Measurements from ENCODE around the gene DIS3L.
"Not testable (repeated sequence)": the region's sequence is repeated elsewhere in the genome, so short reads cannot be mapped to it uniquely, and the experiment has no call there.

Gene DIS3L

GRCh38 chr15:66293419-66294156 is at the start of gene DIS3L:
DIS3L (plus strand) TSS chr15:66293568; CDS start chr15:66293597, 29 bp downstream.
- peaks cover 51% of the 10 kb centered on the region for H3K4me1 ChIP-seq
- peak; percentile 69 to 80 for DNase-seq (ENCODE audit: low spot score in 2 of 2)

GRCh38 chr15:66245832-66246231 is 47.5 kb upstream of the DIS3L start:
- H3K4me1 ChIP-seq; H3K9me3 ChIP-seq; H3K36me3 ChIP-seq (replicated peaks); H3K4me3 ChIP-seq; in situ Hi-C loops (cut with MboI; ENCODE audit: low sequenced_read_pairs); DNase-seq (ENCODE audit: low spot score in 2 of 2): not testable (repeated sequence)
- H3K27me3 ChIP-seq (ENCODE audit: low read depth) = peaks cover 51% of the 10 kb centered on the region

More at GRCh38 chr15:66293419-66294156, at the start of gene DIS3L:
- Histone ChIP-seq H3K27me3 (ENCODE audit: low read depth) (no peaks in the 10 kb centered on the region), H3K9me3 (no peaks in the 10 kb centered on the region), H3K36me3 (replicated peaks) (no peaks in the 10 kb centered on the region), H3K4me3 (peak within 1 kb of the TSS; percentile 40)
- in situ Hi-C loops (cut with MboI; ENCODE audit: low sequenced_read_pairs) = no loop called here

GRCh38 chr15:66246937-66247336 is 46.4 kb upstream of the DIS3L start:
- Histone ChIP-seq H3K27me3 (ENCODE audit: low read depth) (peaks cover 59% of the 10 kb centered on the region), H3K36me3 (replicated peaks) (no peaks in the 10 kb centered on the region), H3K4me3 (no peak overlapping the region), H3K9me3 (no peaks in the 10 kb centered on the region), H3K4me1 (no peaks in the 10 kb centered on the region)
- in situ Hi-C loops (cut with MboI; ENCODE audit: low sequenced_read_pairs) = no loop called here
- DNase-seq (ENCODE audit: low spot score in 2 of 2) = no peak

GRCh38 chr15:66249605-66250174 is 43.7 kb upstream of the DIS3L start:
- Histone ChIP-seq H3K36me3 (replicated peaks) (no peaks in the 10 kb centered on the region), H3K4me3 (no peak overlapping the region), H3K27me3 (ENCODE audit: low read depth) (peaks cover 79% of the 10 kb centered on the region), H3K9me3 (no peaks in the 10 kb centered on the region), H3K4me1 (peaks cover 6% of the 10 kb centered on the region; the same call in 1 of the 2 replicates)
- DNase-seq (ENCODE audit: low spot score in 2 of 2) = no peak
- in situ Hi-C loops (cut with MboI; ENCODE audit: low sequenced_read_pairs) = no loop called here

- no peaks in the 10 kb centered on the region for H3K9me3 ChIP-seq
- no peak overlapping the region for H3K4me3 ChIP-seq
- peaks cover 84% of the 10 kb centered on the region for H3K27me3 ChIP-seq (ENCODE audit: low read depth)
- in situ Hi-C loops (cut with MboI; ENCODE audit: low sequenced_read_pairs) = no loop called here
- peaks cover 6% of the 10 kb centered on the region; the same call in 1 of the 2 replicates for H3K4me1 ChIP-seq
- no peaks in the 10 kb centered on the region for H3K36me3 ChIP-seq (replicated peaks)
- DNase-seq (ENCODE audit: low spot score in 2 of 2) = no peak
Observed at GRCh38 chr15:66251065-66251789, 42.1 kb upstream of the DIS3L start.

- Histone ChIP-seq H3K4me3 (peak overlapping the region; percentile 37), H3K9me3 (no peaks in the 10 kb centered on the region), H3K27me3 (ENCODE audit: low read depth) (peaks cover 89% of the 10 kb centered on the region), H3K4me1 (peaks cover 6% of the 10 kb centered on the region; the same call in 1 of the 2 replicates), H3K36me3 (replicated peaks) (no peaks in the 10 kb centered on the region)
- in situ Hi-C loops (cut with MboI; ENCODE audit: low sequenced_read_pairs) = no loop called here
- DNase-seq (ENCODE audit: low spot score in 2 of 2) = peak; percentile 63 to 89
Observed at GRCh38 chr15:66251790-66252684, 41.3 kb upstream of the DIS3L start.

GRCh38 chr15:66252685-66253417 is 40.5 kb upstream of the DIS3L start:
- H3K4me1 ChIP-seq = peaks cover 6% of the 10 kb centered on the region; the same call in 1 of the 2 replicates
- peaks cover 93% of the 10 kb centered on the region for H3K27me3 ChIP-seq (ENCODE audit: low read depth)
- in situ Hi-C loops (cut with MboI; ENCODE audit: low sequenced_read_pairs) = no loop called here
- peak; percentile 19 to 61 for DNase-seq (ENCODE audit: low spot score in 2 of 2)
- peak overlapping the region; percentile 37 for H3K4me3 ChIP-seq
- no peaks in the 10 kb centered on the region for H3K36me3 ChIP-seq (replicated peaks)
- H3K9me3 ChIP-seq = no peaks in the 10 kb centered on the region

- Histone ChIP-seq H3K4me3 (peak within 1 kb of the TSS; percentile 37), H3K9me3 (no peaks in the 10 kb centered on the region), H3K4me1 (peaks cover 6% of the 10 kb centered on the region; the same call in 1 of the 2 replicates), H3K36me3 (replicated peaks) (no peaks in the 10 kb centered on the region), H3K27me3 (ENCODE audit: low read depth) (peaks cover 97% of the 10 kb centered on the region)
- in situ Hi-C loops (cut with MboI; ENCODE audit: low sequenced_read_pairs) = no loop called here
- DNase-seq (ENCODE audit: low spot score in 2 of 2) = peak; percentile 36 to 75
Observed at GRCh38 chr15:66253418-66254088, 39.8 kb upstream of the DIS3L start, which contains the start of gene MEGF11. MEGF11 (minus strand) TSS chr15:66253750; CDS start chr15:66128403, 125,347 bp downstream.

- Histone ChIP-seq H3K4me1 (peaks cover 6% of the 10 kb centered on the region; the same call in 1 of the 2 replicates), H3K9me3 (no peaks in the 10 kb centered on the region), H3K4me3 (peak overlapping the region; percentile 37), H3K27me3 (ENCODE audit: low read depth) (peaks cover 91% of the 10 kb centered on the region), H3K36me3 (replicated peaks) (no peaks in the 10 kb centered on the region)
- in situ Hi-C loops (cut with MboI; ENCODE audit: low sequenced_read_pairs) = no loop called here
- no peak for DNase-seq (ENCODE audit: low spot score in 2 of 2)
Observed at GRCh38 chr15:66254089-66254950, 39.0 kb upstream of the DIS3L start.

GRCh38 chr15:66254951-66255676 is 38.3 kb upstream of the DIS3L start:
- no peak for DNase-seq (ENCODE audit: low spot score in 2 of 2)
- H3K36me3 ChIP-seq (replicated peaks) = no peaks in the 10 kb centered on the region
- H3K27me3 ChIP-seq (ENCODE audit: low read depth) = peaks cover 88% of the 10 kb centered on the region
- no peak overlapping the region for H3K4me3 ChIP-seq
- in situ Hi-C loops (cut with MboI; ENCODE audit: low sequenced_read_pairs) = no loop called here
- H3K9me3 ChIP-seq = no peaks in the 10 kb centered on the region
- H3K4me1 ChIP-seq = peaks cover 6% of the 10 kb centered on the region; the same call in 1 of the 2 replicates

GRCh38 chr15:66256692-66257091 is 36.7 kb upstream of the DIS3L start:
- no peak overlapping the region for H3K4me3 ChIP-seq
- H3K4me1 ChIP-seq = peaks cover 6% of the 10 kb centered on the region; the same call in 1 of the 2 replicates
- in situ Hi-C loops (cut with MboI; ENCODE audit: low sequenced_read_pairs) = no loop called here
- H3K9me3 ChIP-seq = no peaks in the 10 kb centered on the region
- no peaks in the 10 kb centered on the region for H3K36me3 ChIP-seq (replicated peaks)
- peaks cover 86% of the 10 kb centered on the region for H3K27me3 ChIP-seq (ENCODE audit: low read depth)
- no peak for DNase-seq (ENCODE audit: low spot score in 2 of 2)
